Retinal pigment epithelial cell (primary cell): ENCODE data around the gene KCNMB2.

Experiments
- DNase-seq: peaks from one replicate; pipeline ENCODE4 v3.0.0-alpha.2; 2010; ENCODE audit warnings: low read depth
- H3K4me3 ChIP-seq: 2 replicates; pipeline ENCODE4 v1.5.1; 2011; ENCODE audit warnings: mild to moderate bottlenecking, low read length, control low read depth, moderate library complexity
- TF ChIP-seq, protein P1 (sequence below): conservative IDR thresholded peaks from 2 replicates; pipeline ENCODE4 v1.5.1; 2011; ENCODE audit warnings: low read depth, low read length, control low read depth, inconsistent platforms

The KCNMB2 gene

DNA sequence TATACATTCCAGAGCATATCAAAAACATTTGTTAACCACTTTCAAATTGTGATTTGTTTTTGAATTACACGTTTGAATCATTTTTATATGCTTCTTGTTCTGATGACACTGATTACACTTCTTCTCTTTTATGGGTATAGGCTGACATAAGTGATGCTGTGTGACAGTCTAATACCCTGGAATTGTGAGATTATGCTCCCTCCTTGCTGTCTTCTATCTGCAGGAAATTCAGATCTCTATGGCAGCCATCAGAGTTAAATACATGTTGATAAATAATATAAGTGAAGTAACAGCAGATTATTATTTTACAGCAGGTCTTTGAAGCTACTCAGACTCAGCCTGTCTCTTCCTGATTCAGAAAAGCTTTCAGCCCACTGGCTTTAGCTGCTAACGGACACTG, 286.5 kb downstream of the KCNMB2 start:
- TF ChIP-seq, protein P1, sequence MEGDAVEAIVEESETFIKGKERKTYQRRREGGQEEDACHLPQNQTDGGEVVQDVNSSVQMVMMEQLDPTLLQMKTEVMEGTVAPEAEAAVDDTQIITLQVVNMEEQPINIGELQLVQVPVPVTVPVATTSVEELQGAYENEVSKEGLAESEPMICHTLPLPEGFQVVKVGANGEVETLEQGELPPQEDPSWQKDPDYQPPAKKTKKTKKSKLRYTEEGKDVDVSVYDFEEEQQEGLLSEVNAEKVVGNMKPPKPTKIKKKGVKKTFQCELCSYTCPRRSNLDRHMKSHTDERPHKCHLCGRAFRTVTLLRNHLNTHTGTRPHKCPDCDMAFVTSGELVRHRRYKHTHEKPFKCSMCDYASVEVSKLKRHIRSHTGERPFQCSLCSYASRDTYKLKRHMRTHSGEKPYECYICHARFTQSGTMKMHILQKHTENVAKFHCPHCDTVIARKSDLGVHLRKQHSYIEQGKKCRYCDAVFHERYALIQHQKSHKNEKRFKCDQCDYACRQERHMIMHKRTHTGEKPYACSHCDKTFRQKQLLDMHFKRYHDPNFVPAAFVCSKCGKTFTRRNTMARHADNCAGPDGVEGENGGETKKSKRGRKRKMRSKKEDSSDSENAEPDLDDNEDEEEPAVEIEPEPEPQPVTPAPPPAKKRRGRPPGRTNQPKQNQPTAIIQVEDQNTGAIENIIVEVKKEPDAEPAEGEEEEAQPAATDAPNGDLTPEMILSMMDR = no peak
- H3K4me3 ChIP-seq = no peak overlapping the region
- DNase-seq = no peak

- no peak overlapping the region for H3K4me3 ChIP-seq
- no peak for DNase-seq
- TF ChIP-seq, protein P1 = no peak
Observed at GRCh38 chr3:178823150-178823549, 286.9 kb downstream of the KCNMB2 start.

- TF ChIP-seq, protein P1 = no peak
- no peak for DNase-seq
- H3K4me3 ChIP-seq = no peak overlapping the region
Observed at GRCh38 chr3:178823591-178824246, 287.5 kb downstream of the KCNMB2 start.

DNA sequence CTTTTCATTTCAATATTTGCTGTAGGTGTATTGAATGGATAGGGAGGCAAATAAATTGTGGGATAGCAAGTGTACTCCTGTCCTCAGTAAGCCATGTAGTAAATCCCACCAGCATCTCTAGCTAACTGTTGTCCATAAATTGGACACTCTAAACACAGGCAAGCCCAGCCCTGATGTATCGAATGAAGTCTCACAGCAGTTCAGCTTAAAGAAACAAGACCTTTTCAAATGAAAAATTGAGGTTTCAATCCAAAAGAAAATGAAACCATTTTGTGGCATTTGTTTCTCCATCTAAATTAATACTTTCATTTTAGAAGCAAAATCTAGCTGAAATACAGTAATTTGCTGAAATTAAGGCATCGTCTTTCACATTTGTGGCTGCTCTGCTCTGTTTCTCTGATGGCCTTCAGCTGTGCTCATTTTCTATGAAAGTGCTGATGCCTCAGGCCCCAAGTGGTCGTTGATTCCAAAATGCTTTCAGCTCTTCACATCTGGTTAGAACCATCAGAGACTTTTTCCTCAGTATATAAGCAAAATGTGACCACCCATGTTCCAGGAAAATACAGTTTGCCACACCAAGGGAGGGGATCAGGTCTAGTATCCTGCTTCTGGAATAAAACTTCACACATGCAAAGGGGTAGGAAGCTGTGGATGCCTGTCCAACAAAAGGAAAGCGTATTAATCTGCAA, 290.3 kb downstream of the KCNMB2 start:
- TF ChIP-seq, protein P1 = no peak
- no peak for DNase-seq
- no peak overlapping the region for H3K4me3 ChIP-seq

- TF ChIP-seq, protein P1 = no peak
- no peak for DNase-seq
- H3K4me3 ChIP-seq = no peak overlapping the region
Observed at GRCh38 chr3:178827285-178827856, 291.1 kb downstream of the KCNMB2 start.

DNA sequence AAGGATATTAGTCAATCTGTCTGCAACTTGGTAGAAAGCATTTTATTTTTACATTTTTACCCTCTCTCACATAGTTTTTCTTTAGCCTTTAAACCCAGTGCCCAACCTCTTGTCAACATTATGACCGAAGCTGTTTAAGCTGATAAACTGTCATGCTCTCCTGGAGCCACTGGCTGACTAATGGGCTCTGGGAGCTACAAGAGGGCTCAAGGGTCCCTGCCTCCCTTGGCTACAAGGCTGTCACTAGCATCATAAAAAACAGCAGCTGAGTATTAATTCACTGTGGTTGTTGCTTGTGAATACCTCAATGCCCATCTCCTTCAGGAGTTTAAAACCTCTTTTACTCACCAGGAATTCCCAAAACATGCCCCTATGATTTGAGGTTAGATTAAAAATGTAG, 297.5 kb downstream of the KCNMB2 start:
- TF ChIP-seq, protein P1 = no peak
- DNase-seq = no peak
- no peak overlapping the region for H3K4me3 ChIP-seq
